HepG2 (cell line): ENCODE measurements around the gene TENM3. TPM values are rescaled to one million over a fixed set of nuclear protein-coding genes. Genes with fewer than 3 reads are reported as not detected.
A peak's percentile ranks its signal among the peaks of the same experiment; 100 is the strongest.

Experiments
- ATAC-seq: fragments of 200-7000 bp; cut with Tn5 transposase; 3 replicates; pipeline ENCODE4 v1.9.1; 2020; ENCODE audit warnings: mild to moderate bottlenecking, moderate library complexity
- BruUV-seq: library from RNA; stranded (reverse); fragments of 400-500 nt; replicated peaks from 2 replicates; lab custom pipeline; 2021; lab: Mats Ljungman, UMichigan
- CTCF ChIA-PET: fragments of 300-600 bp; formaldehyde crosslinking; extraction: SDS; loops from one replicate; lab custom pipeline; 2021; ENCODE audit warnings: low total read pairs, inconsistent platforms, low intra/inter-chr PET ratio; lab: Yijun Ruan, JAX
- POLR2A ChIA-PET: fragments of 350-600 bp; sonication (Branson Sonifier 250); formaldehyde crosslinking; loops from one replicate; lab custom pipeline; 2020; ENCODE audit warnings: antibody characterized with exemption, inconsistent platforms; lab: Yijun Ruan, JAX
- DNase-seq: peaks from one replicate; pipeline ENCODE4 v3.0.0-alpha.2; 2015; ENCODE audit warnings: low spot score
- FAIRE-seq: peaks from 3 replicates; lab custom pipeline; 2011; peaks lifted over from hg19 to GRCh38; lab: Jason Lieb, UNC
- H2AFZ ChIP-seq: one replicate; pipeline ENCODE4 v1.6.1; 2011; ENCODE audit warnings: low read length, inconsistent platforms
- H3K27ac ChIP-seq: fragments of 300-600 bp; 3 replicates; pipeline ENCODE4 v1.8.0; 2011; ENCODE audit warnings: mixed run types, mild to moderate bottlenecking, mixed read lengths, low read length, inconsistent platforms; ENCODE audit not compliant: insufficient read depth; ENCODE audit errors: extremely low read length
- H3K27me3 ChIP-seq, 2 experiments: fragments of 200-600 bp in 1 of 2; 2 replicates in 1 of 2; 3 replicates in 1 of 2; pipeline versions ENCODE4 v1.6.0 to v1.8.0; 2011; ENCODE audit warnings: low read length in 2 of 2, mild to moderate bottlenecking in 2 of 2, moderate library complexity in 2 of 2, inconsistent platforms in 1 of 2; ENCODE audit not compliant: insufficient read depth in 2 of 2, control insufficient read depth in 1 of 2
- H3K36me3 ChIP-seq, 2 experiments: fragments of 200-600 bp in 1 of 2; replicated peaks in 1 of 2; 2 replicates in 1 of 2; 3 replicates in 1 of 2; pipeline versions ENCODE4 v1.5.1 to v1.8.0; 2011; ENCODE audit warnings: low read length in 2 of 2, inconsistent platforms in 1 of 2; ENCODE audit not compliant: insufficient read depth in 2 of 2, control insufficient read depth in 1 of 2
- H3K4me1 ChIP-seq: 2 replicates; pipeline ENCODE4 v1.5.1; 2012; ENCODE audit warnings: low read length, inconsistent platforms; ENCODE audit not compliant: insufficient read depth
- H3K4me2 ChIP-seq: 2 replicates; pipeline ENCODE4 v1.6.0; 2011; ENCODE audit warnings: low read depth, low read length, inconsistent platforms
- H3K4me3 ChIP-seq, 3 experiments: fragments of 200-600 bp in 1 of 3; sonication (generic), shearing (Covaris generic) in 1 of 3; replicated peaks in 1 of 3; 2 replicates each; pipeline ENCODE4 v1.5.1; 2011 to 2016; ENCODE audit warnings: low read length in 3 of 3, inconsistent platforms in 2 of 3, low read depth in 2 of 3, mild to moderate bottlenecking in 2 of 3, control low read depth in 1 of 3, mixed read lengths in 1 of 3; ENCODE audit not compliant: insufficient read depth in 1 of 3
- H3K79me2 ChIP-seq: one replicate; pipeline ENCODE4 v1.6.1; 2011; ENCODE audit warnings: low read length, inconsistent platforms; ENCODE audit not compliant: insufficient read depth
- H3K9ac ChIP-seq: 2 replicates; pipeline ENCODE4 v1.6.0; 2011; ENCODE audit warnings: mild to moderate bottlenecking, low read depth, low read length, inconsistent platforms; ENCODE audit not compliant: insufficient read depth
- H3K9me3 ChIP-seq: 2 replicates; pipeline ENCODE4 v1.5.1; 2012; ENCODE audit warnings: mild to moderate bottlenecking, low read length
- H4K20me1 ChIP-seq: 2 replicates; pipeline ENCODE4 v1.6.0; 2011; ENCODE audit warnings: inconsistent platforms, mild to moderate bottlenecking, low read length, moderate library complexity; ENCODE audit not compliant: insufficient read depth
- DMTF1 ChIP-seq: sonication (generic); formaldehyde crosslinking; IDR thresholded peaks from 2 replicates; pipeline ENCODE4 v1.4.0; 2020; ENCODE audit warnings: mild to moderate bottlenecking, missing genetic modification reagents
- GZF1 ChIP-seq: sonication (generic); formaldehyde crosslinking; IDR thresholded peaks from 2 replicates; pipeline ENCODE4 v1.5.1; 2020; ENCODE audit warnings: mild to moderate bottlenecking, missing genetic modification reagents
- HOXD1 ChIP-seq: sonication (generic); formaldehyde crosslinking; IDR thresholded peaks from 2 replicates; pipeline ENCODE4 v1.5.0; 2020; ENCODE audit warnings: missing genetic modification reagents
- MBNL3 ChIP-seq: fragments of 250-450 bp; sonication (Bioruptor Pico); conservative IDR thresholded peaks from 2 replicates; pipeline ENCODE4 v1.8.0; 2022; ENCODE audit warnings: mild to moderate bottlenecking, inconsistent platforms
- MNT ChIP-seq: fragments of 450-650 bp; IDR thresholded peaks from 2 replicates; pipeline ENCODE4 v1.6.1; 2016
- NCOA1 ChIP-seq: sonication (generic); formaldehyde crosslinking; IDR thresholded peaks from 2 replicates; pipeline ENCODE4 v1.9.0; 2021; ENCODE audit warnings: missing genetic modification reagents
- TOE1 ChIP-seq: sonication (generic); formaldehyde crosslinking; IDR thresholded peaks from 2 replicates; pipeline ENCODE4 v1.4.0; 2020; ENCODE audit warnings: mild to moderate bottlenecking, missing genetic modification reagents
- ZMYM4 ChIP-seq: sonication (generic); formaldehyde crosslinking; IDR thresholded peaks from 2 replicates; pipeline ENCODE4 v1.8.1; 2023; ENCODE audit warnings: mild to moderate bottlenecking, missing genetic modification reagents
- WGBS: methylation state at CpG from one replicate; pipeline ENCODE4 v1.1.6; 2017; ENCODE audit warnings: low lambda C conversion rate; 5-methylcytosine and 5-hydroxymethylcytosine counted together
- in situ Hi-C: cut with HindIII; loops from 2 replicates; pipeline ENCODE4 v1.10.0; 2017; ENCODE audit warnings: low pct_unique_long_range_greater_than_20kb; ENCODE audit not compliant: extremely low pct_ligation_motif_present
- intact Hi-C: fragments of 100-400 bp; cut with micrococcal nuclease; formaldehyde crosslinking; loops from one replicate; pipeline ENCODE4 v1.10.0; 2022; ENCODE audit not compliant: unreplicated experiment
- polyA plus RNA-seq, 8 experiments: library from polyadenylated mRNA; depleted of rRNA in 3 of 8; stranded (reverse) in 7 of 8; unstranded in 1 of 8; fragments of >200 nt; fragmentation: Illumina TruSeq in 4 of 8; extraction: Trizol in 4 of 8; gene quantifications; 2 replicates each; pipeline versions ENCODE4 v1.2.1 to v1.2.3, GENCODE V29; 2011 to 2016; ENCODE audit warnings: low read depth in 4 of 8, missing spikeins in 1 of 8, mixed read lengths in 1 of 8; ENCODE audit not compliant: insufficient read depth in 1 of 8
- total RNA-seq, 5 experiments: library from RNA; depleted of rRNA; stranded (reverse); fragments of >200 nt; fragmentation: Illumina TruSeq; extraction: Trizol; gene quantifications; 2 replicates each; pipeline ENCODE4 v1.2.3, GENCODE V29; 2016; ENCODE audit warnings: low read depth in 1 of 5
- TF ChIP-seq, protein P1 (sequence below): sonication (generic); formaldehyde crosslinking; IDR thresholded peaks from 2 replicates; pipeline ENCODE4 v1.5.0; 2020; ENCODE audit warnings: mild to moderate bottlenecking, low read depth, missing genetic modification reagents, borderline replicate concordance

Gene TENM3
- total and polyA plus RNA-seq, 2 of the 13 experiments (the other 11 are each of a cell fraction or from before 2014, with no cell fraction given), result 0.04 TPM; not detected in 1

DNA sequence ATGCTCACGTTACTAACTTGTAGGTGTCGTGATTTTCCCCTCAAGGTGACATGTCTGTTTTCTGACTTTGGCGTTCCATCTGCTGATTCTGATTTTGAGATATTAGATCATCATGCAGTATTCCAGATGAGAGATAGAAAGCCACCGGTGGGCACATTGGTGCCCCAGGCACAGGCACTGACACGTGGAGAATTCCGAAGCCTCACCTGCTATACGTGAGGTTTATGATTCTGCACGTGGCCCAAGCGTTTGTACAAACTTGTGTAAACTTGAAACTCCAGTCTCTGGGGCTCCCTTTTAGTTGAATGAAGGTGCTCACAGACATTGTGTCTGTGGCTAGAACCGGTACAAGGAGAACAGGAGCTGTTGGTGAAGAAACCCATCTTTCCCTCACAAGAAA lies 81.1 kb downstream of the TENM3 start:
- Histone ChIP-seq H4K20me1 (no peaks in the 10 kb centered on the region), H2AFZ (no peak overlapping the region), H3K4me2 (no peak overlapping the region), H3K9ac (no peak overlapping the region), H3K4me3 (no peak overlapping the region), H3K9me3 (no peaks in the 10 kb centered on the region), H3K4me1 (no peaks in the 10 kb centered on the region), H3K27me3 (peaks cover 0 to 13% of the 10 kb centered on the region in 2 experiments; a peak in 2 of 5 replicates), H3K36me3 (no peaks in the 10 kb centered on the region), H3K27ac (no peak overlapping the region), H3K79me2 (no peaks in the 10 kb centered on the region)
- FAIRE-seq, result no peak
- no peak for DNase-seq
- no peak for ATAC-seq
- WGBS, result 50% methylated on average over 5 of the region's 10 CpGs
- ChIA-PET POLR2A (no interaction called here), CTCF (no interaction called here)
- in situ Hi-C loops (no loop called here), intact Hi-C loops (no loop called here)
- BruUV-seq, result no TSS peak
- TF ChIP-seq TOE1 (no peak), DMTF1 (CRISPR knock-in tag) (no peak), MNT (peak; percentile 85)

DNA sequence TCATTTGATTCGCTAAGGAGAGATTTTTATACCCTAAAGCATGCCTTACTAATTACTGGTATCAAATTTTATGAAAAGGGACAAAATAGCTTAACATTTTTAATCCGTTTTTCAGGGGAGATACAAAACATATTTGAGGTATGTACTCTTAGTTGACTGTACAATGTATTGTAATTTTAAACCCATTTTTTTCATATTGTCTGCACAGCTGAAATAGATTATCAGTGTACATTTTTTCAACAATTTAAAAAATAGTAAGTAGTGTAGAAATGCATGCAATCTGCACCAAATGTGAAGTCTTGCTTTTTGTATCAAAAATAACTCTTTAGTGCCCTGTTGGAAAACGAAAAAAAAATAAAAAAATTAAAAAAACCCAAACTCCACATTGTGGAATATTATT lies 82.2 kb downstream of the TENM3 start:
- in situ Hi-C loops, result no loop called here
- peaks cover 0 to 15% of the 10 kb centered on the region in 2 experiments; a peak in 2 of 5 replicates for H3K27me3 ChIP-seq
- POLR2A ChIA-PET, result no interaction called here
- intact Hi-C loops, result no loop called here
- H3K9ac ChIP-seq, result no peak overlapping the region
- CTCF ChIA-PET, result no interaction called here
- no peak for TF ChIP-seq ZMYM4 (CRISPR knock-in tag)
- no peak for TF ChIP-seq MBNL3
- TF ChIP-seq, protein P1, sequence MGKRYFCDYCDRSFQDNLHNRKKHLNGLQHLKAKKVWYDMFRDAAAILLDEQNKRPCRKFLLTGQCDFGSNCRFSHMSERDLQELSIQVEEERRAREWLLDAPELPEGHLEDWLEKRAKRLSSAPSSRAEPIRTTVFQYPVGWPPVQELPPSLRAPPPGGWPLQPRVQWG (CRISPR knock-in tag), result no peak
- no peak for TF ChIP-seq HOXD1 (CRISPR knock-in tag)
- no peak for TF ChIP-seq NCOA1 (CRISPR knock-in tag)
- TF ChIP-seq GZF1, result no peak
- no peaks in the 10 kb centered on the region for H3K4me1 ChIP-seq
- no peak for DNase-seq
- H2AFZ ChIP-seq, result no peak overlapping the region
- ATAC-seq, result no peak
- no peaks in the 10 kb centered on the region for H3K36me3 ChIP-seq
- 0% methylated on average over 3 of the region's 3 CpGs for WGBS
- no peak overlapping the region for H3K4me2 ChIP-seq
- no peak overlapping the region for H3K27ac ChIP-seq
- no peaks in the 10 kb centered on the region for H3K9me3 ChIP-seq
- H3K4me3 ChIP-seq, result no peak overlapping the region
- FAIRE-seq, result no peak
- H4K20me1 ChIP-seq, result no peaks in the 10 kb centered on the region
- no TSS peak for BruUV-seq
- H3K79me2 ChIP-seq, result no peaks in the 10 kb centered on the region
